WERI-Rb-1 (cell line): ENCODE measurements around the gene GSE1.

Source experiments
- DNase-seq: peaks from one replicate; pipeline ENCODE4 v3.0.0-alpha.2; 2020
- H3K27ac ChIP-seq: fragments of 250-450 bp; sonication (Bioruptor Pico); 2 replicates; pipeline ENCODE4 v1.5.1; 2020; ENCODE audit warnings: mild to moderate bottlenecking, moderate library complexity
- H3K27me3 ChIP-seq: fragments of 250-450 bp; sonication (Bioruptor Pico); 2 replicates; pipeline ENCODE4 v1.5.1; 2021; ENCODE audit warnings: mild to moderate bottlenecking, low read depth, moderate library complexity; ENCODE audit not compliant: insufficient read depth, severe bottlenecking
- H3K36me3 ChIP-seq: fragments of 250-450 bp; sonication (Bioruptor Pico); 2 replicates; pipeline ENCODE4 v1.5.1; 2020; ENCODE audit warnings: mild to moderate bottlenecking, moderate library complexity
- H3K4me3 ChIP-seq: 2 replicates; pipeline ENCODE4 v1.5.1; 2011; ENCODE audit warnings: low read depth, mild to moderate bottlenecking, control low read depth, low read length
- H3K9me3 ChIP-seq: fragments of 250-450 bp; sonication (Bioruptor Pico); 2 replicates; pipeline ENCODE4 v1.5.1; 2021; ENCODE audit warnings: mild to moderate bottlenecking, moderate library complexity; ENCODE audit not compliant: severe bottlenecking
- CTCF ChIP-seq: IDR thresholded peaks from 2 replicates; pipeline ENCODE4 v1.5.1; 2011; ENCODE audit warnings: low read depth, mild to moderate bottlenecking, control low read depth, inconsistent platforms, low read length

GSE1 gene

GRCh38 chr16:85582229-85582991 lies 30.7 kb upstream of the GSE1 start:
- peaks cover 5% of the 10 kb centered on the region; the same call in 1 of the 2 replicates for H3K36me3 ChIP-seq
- peak; percentile 45 for DNase-seq
- no peak overlapping the region for H3K4me3 ChIP-seq
- no peak for TF ChIP-seq CTCF
- H3K27me3 ChIP-seq = no peaks in the 10 kb centered on the region
- H3K9me3 ChIP-seq = no peaks in the 10 kb centered on the region
- peak overlapping the region; percentile 4; the same call in 1 of the 2 replicates for H3K27ac ChIP-seq

- no peak for DNase-seq
- H3K27ac ChIP-seq = no peak overlapping the region
- H3K36me3 ChIP-seq = peaks cover 5% of the 10 kb centered on the region; the same call in 1 of the 2 replicates
- no peak overlapping the region for H3K4me3 ChIP-seq
- TF ChIP-seq CTCF = no peak
- no peaks in the 10 kb centered on the region for H3K9me3 ChIP-seq
- H3K27me3 ChIP-seq = no peaks in the 10 kb centered on the region
Observed at GRCh38 chr16:85583491-85584181, 29.5 kb upstream of the GSE1 start.

GRCh38 chr16:85584267-85584666 lies 28.9 kb upstream of the GSE1 start:
- H3K4me3 ChIP-seq = no peak overlapping the region
- peaks cover 5% of the 10 kb centered on the region; the same call in 1 of the 2 replicates for H3K36me3 ChIP-seq
- TF ChIP-seq CTCF = no peak
- no peak for DNase-seq
- no peaks in the 10 kb centered on the region for H3K9me3 ChIP-seq
- H3K27ac ChIP-seq = no peak overlapping the region
- H3K27me3 ChIP-seq = no peaks in the 10 kb centered on the region

- DNase-seq = no peak
- H3K9me3 ChIP-seq = no peaks in the 10 kb centered on the region
- peaks cover 5% of the 10 kb centered on the region; the same call in 1 of the 2 replicates for H3K36me3 ChIP-seq
- no peak overlapping the region for H3K27ac ChIP-seq
- no peak overlapping the region for H3K4me3 ChIP-seq
- no peak for TF ChIP-seq CTCF
- H3K27me3 ChIP-seq = no peaks in the 10 kb centered on the region
Observed at GRCh38 chr16:85584819-85585282, 28.3 kb upstream of the GSE1 start.

- TF ChIP-seq CTCF = no peak
- H3K27me3 ChIP-seq = no peaks in the 10 kb centered on the region
- H3K36me3 ChIP-seq = peaks cover 5% of the 10 kb centered on the region; the same call in 1 of the 2 replicates
Observed at GRCh38 chr16:85585711-85586110, 27.4 kb upstream of the GSE1 start.

More at GRCh38 chr16:85585711-85586110, 27.4 kb upstream of the GSE1 start:
- Histone ChIP-seq H3K4me3 (no peak overlapping the region), H3K27ac (no peak overlapping the region; the same call in 1 of the 2 replicates), H3K9me3 (no peaks in the 10 kb centered on the region)
- DNase-seq = no peak
